Hepatocyte (in vitro differentiated cells): Measurements from ENCODE around the gene CTBP2.

Experiments used
- EZH2phosphoT487 ChIP-seq: fragments of 200-600 bp; sonication (generic); IDR thresholded peaks from one replicate; pipeline ENCODE4 v1.6.1; 2018; ENCODE audit warnings: antibody characterized with exemption, mild to moderate bottlenecking, low read depth, moderate library complexity; ENCODE audit not compliant: unreplicated experiment, severe bottlenecking
- TF ChIP-seq, protein P1 (sequence below): fragments of 200-600 bp; sonication (generic); IDR thresholded peaks from 2 replicates; pipeline ENCODE4 v1.5.1; 2016; ENCODE audit warnings: antibody characterized with exemption, mild to moderate bottlenecking; ENCODE audit not compliant: poor library complexity

DNA sequence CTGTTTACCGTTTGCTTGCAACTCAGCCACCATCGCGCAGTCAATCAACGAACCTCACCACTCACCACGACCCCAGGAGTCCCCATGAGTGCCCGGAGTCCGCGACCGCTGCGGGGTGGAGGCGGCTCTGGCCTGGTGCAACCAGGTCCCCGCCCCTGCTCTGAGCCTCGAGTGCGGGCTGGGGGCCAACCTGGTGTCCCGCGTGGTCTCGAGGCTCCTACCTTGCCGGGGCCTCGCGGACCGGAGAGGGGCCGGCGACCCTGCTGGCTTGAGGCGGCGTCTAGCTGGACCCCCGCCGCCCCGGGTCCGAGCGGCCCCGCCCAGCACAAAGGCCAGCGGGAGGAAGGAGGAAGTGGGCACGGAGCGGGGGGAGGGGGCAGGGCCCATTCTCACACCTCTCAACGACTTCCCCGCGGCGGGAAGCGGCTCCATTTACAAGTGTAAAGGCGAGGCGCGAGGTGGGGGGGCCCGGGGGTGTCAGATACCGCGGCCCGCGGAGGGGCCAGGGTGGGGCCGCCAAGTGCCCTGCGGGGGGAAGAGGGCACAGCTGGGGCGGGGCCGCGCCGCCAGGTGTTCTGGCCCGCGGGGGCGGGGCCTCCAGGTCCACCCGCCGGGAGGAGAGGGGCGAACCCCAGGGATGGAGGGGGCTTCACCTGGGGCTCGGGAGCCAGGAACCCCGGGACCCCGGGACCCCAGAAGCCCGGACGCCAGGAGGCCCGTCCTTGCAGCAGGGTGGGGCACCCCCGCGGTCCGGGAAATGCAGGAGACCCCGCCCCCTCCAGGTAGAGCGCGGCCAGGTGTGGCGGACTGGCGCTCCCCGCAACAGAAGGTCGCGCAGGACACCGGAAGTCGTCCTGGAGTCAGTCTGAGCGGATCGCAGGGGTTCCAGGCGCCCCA is 8.6 kb downstream of the CTBP2 start:
- TF ChIP-seq, protein P1, sequence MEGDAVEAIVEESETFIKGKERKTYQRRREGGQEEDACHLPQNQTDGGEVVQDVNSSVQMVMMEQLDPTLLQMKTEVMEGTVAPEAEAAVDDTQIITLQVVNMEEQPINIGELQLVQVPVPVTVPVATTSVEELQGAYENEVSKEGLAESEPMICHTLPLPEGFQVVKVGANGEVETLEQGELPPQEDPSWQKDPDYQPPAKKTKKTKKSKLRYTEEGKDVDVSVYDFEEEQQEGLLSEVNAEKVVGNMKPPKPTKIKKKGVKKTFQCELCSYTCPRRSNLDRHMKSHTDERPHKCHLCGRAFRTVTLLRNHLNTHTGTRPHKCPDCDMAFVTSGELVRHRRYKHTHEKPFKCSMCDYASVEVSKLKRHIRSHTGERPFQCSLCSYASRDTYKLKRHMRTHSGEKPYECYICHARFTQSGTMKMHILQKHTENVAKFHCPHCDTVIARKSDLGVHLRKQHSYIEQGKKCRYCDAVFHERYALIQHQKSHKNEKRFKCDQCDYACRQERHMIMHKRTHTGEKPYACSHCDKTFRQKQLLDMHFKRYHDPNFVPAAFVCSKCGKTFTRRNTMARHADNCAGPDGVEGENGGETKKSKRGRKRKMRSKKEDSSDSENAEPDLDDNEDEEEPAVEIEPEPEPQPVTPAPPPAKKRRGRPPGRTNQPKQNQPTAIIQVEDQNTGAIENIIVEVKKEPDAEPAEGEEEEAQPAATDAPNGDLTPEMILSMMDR = no peak
- no peak for TF ChIP-seq EZH2phosphoT487
